ENCODE data around the gene PROM2.

- TF ChIP-seq CTCF (IDR thresholded peaks at IDR 0.05; ENCODE audit: insufficient read depth, low read depth, low read length) (no peak), EZH2 (IDR thresholded peaks at IDR 0.05; ENCODE audit: insufficient read depth, low read length) (no peak)
Measured at GRCh38 chr2:95320986-95321767, 46.9 kb downstream of the PROM2 start.
